Muscle of leg (tissue), 16 donors: ENCODE measurements around the gene SAMD3. TPM values are rescaled to one million over a fixed set of nuclear protein-coding genes. Genes with fewer than 3 reads are reported as not detected.
"Not testable (repeated sequence)": the region's sequence is repeated elsewhere in the genome, so short reads cannot be mapped to it uniquely, and the experiment has no call there.

Experiments used
- DNase-seq: peaks from one replicate; pipeline ENCODE4 v3.0.0; 2013
- H3K27ac ChIP-seq: one replicate; pipeline ENCODE4 v1.5.1; 2013; ENCODE audit warnings: mild to moderate bottlenecking, low read length, control low read depth
- H3K27me3 ChIP-seq: one replicate; pipeline ENCODE4 v1.6.1; 2013; ENCODE audit warnings: low read length; ENCODE audit not compliant: control insufficient read depth, insufficient read depth
- H3K36me3 ChIP-seq: one replicate; pipeline ENCODE4 v1.6.1; 2013; ENCODE audit warnings: low read length; ENCODE audit not compliant: control insufficient read depth, insufficient read depth
- H3K4me1 ChIP-seq: one replicate; pipeline ENCODE4 v1.6.1; 2013; ENCODE audit warnings: low read length; ENCODE audit not compliant: control insufficient read depth, insufficient read depth
- H3K4me3 ChIP-seq: one replicate; pipeline ENCODE4 v1.5.1; 2013; ENCODE audit warnings: low read length, control low read depth
- H3K9me3 ChIP-seq: replicated peaks from 2 replicates; pipeline ENCODE4 v1.6.1; 2013; ENCODE audit warnings: low read depth, low read length; ENCODE audit not compliant: control insufficient read depth
- WGBS: methylation state at CpG from one replicate; pipeline ENCODE4 v1.1.5; 2013; ENCODE audit warnings: missing lambda C conversion rate; ENCODE audit not compliant: insufficient coverage; 5-methylcytosine and 5-hydroxymethylcytosine counted together
- long read RNA-seq, 11 donors: transcript quantifications; one replicate each; lab custom pipeline, GENCODE V29; 2026
- polyA plus RNA-seq, 8 donors: library from polyadenylated mRNA; unstranded; fragments of 120-200 nt; gene quantifications; one replicate each; pipeline versions ENCODE4 v1.2.1 to v1.2.3, GENCODE V29; 2013; ENCODE audit warnings: inconsistent platforms in 1 of 8, low replicate concordance in 1 of 8; ENCODE audit not compliant: insufficient read length in 8 of 8, insufficient read depth in 1 of 8
- total RNA-seq: library from RNA; stranded (reverse); fragments of 120-200 nt; gene quantifications from one replicate; pipeline ENCODE4 v1.2.4, GENCODE V29; 2013

Gene SAMD3, protein sequence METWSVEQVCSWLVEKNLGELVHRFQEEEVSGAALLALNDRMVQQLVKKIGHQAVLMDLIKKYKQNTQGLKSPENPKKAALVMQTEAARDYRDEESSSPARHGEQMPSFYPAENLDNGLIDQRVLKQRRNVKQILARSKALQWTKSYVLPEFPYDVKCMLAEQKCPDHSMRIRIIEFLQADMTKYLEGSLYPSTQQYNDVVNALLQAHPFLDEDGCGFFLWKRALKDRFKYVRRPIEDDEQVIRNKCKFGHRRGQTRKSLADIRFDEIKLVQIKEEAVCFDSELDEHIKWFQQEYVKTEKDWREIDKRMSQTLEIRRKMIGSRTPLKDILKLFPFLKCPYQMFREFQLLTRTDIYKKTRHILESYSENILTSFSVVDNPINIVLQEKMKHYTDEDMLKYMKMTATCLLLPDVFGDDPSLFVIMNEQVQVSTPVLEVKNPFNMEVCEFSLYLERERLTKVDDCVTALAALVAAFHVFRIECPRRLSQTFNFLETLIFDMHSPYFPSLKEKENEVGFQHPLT
- total RNA-seq (0.71 TPM), polyA plus RNA-seq (1 to 10 TPM in 4 of 8 donors, under 1 TPM in 4; 0.58 to 3.3 (median 1.1) TPM)
- long read RNA-seq, donor 1, result 0 reads
- long read RNA-seq, donor 2, result 0 reads
- long read RNA-seq, donor 3, result 0 reads
- long read RNA-seq, donor 4, result 0 reads
- long read RNA-seq, donor 5, result 0 reads
- long read RNA-seq, donor 6, result 0 reads
- long read RNA-seq, donor 7, result 0 reads
- long read RNA-seq, donor 8, result 0 reads
- long read RNA-seq, donor 9, result 0 reads
- long read RNA-seq, donor 10, result 0 reads
- long read RNA-seq, donor 11, result 0 reads

DNA sequence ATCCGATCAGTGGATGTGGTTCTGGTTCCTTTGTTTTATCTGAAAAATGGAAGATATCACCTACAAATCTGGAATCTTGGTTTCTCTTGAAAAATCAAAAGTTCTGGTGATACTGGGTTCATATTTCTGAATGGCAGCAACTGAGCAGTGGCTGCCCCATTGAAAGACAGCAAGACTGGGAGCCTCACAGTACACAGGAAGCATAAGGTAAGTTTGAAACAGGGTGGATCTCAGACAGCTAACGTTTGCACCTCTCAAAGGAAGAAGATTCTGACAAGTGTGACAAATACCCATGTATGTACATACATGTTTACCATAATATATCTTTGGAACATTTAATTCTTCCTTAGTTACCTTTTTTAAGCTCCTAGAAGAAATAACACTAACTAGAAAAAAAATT lies at the start of gene SAMD3:
Gene SAMD3 (minus strand): TSS at position 177 of the 400 bp plus-strand sequence. CDS start 7,678 bp downstream, outside the sequence.
- WGBS, result no CpG with 5 or more reads among the region's 2 CpGs
- Histone ChIP-seq H3K4me1 (no peaks in the 10 kb centered on the region), H3K36me3 (no peaks in the 10 kb centered on the region), H3K27ac (no peak within 1 kb of the TSS), H3K27me3 (no peaks in the 10 kb centered on the region), H3K9me3 (no peaks in the 10 kb centered on the region), H3K4me3 (no peak within 1 kb of the TSS)
- no peak for DNase-seq

- H3K36me3 ChIP-seq, result no peaks in the 10 kb centered on the region
- no peak for DNase-seq
- H3K9me3 ChIP-seq, result peaks cover 8% of the 10 kb centered on the region
- no peaks in the 10 kb centered on the region for H3K4me1 ChIP-seq
- no peaks in the 10 kb centered on the region for H3K27me3 ChIP-seq
- H3K27ac ChIP-seq, result no peak overlapping the region
- no peak overlapping the region for H3K4me3 ChIP-seq
- 82% methylated on average over 2 of the region's 3 CpGs for WGBS
These were observed 47.4 kb upstream of the SAMD3 start for GRCh38 chr6:130269969-130270635.

GRCh38 chr6:130265553-130265952 lies 42.8 kb upstream of the SAMD3 start:
- DNase-seq, H3K27ac ChIP-seq, H3K4me1 ChIP-seq, H3K4me3 ChIP-seq, H3K27me3 ChIP-seq, H3K9me3 ChIP-seq, H3K36me3 ChIP-seq: not testable (repeated sequence)
- WGBS, result no CpG with 5 or more reads among the region's 2 CpGs

- H3K4me1 ChIP-seq, result no peaks in the 10 kb centered on the region
- peaks cover 3% of the 10 kb centered on the region for H3K9me3 ChIP-seq
- H3K36me3 ChIP-seq, result no peaks in the 10 kb centered on the region
- no peak overlapping the region for H3K4me3 ChIP-seq
- H3K27me3 ChIP-seq, result no peaks in the 10 kb centered on the region
- no peak for DNase-seq
- H3K27ac ChIP-seq, result no peak overlapping the region
- WGBS, result no CpG with 5 or more reads among the region's 2 CpGs
These were observed 39.3 kb upstream of the SAMD3 start for GRCh38 chr6:130262008-130262407.

- not testable (repeated sequence) for H3K27ac ChIP-seq, H3K4me1 ChIP-seq, H3K36me3 ChIP-seq, H3K4me3 ChIP-seq, DNase-seq, H3K27me3 ChIP-seq, H3K9me3 ChIP-seq
- 89% methylated on average over 1 of the region's 3 CpGs for WGBS
These were observed 38.8 kb upstream of the SAMD3 start for GRCh38 chr6:130261558-130261957.

DNA sequence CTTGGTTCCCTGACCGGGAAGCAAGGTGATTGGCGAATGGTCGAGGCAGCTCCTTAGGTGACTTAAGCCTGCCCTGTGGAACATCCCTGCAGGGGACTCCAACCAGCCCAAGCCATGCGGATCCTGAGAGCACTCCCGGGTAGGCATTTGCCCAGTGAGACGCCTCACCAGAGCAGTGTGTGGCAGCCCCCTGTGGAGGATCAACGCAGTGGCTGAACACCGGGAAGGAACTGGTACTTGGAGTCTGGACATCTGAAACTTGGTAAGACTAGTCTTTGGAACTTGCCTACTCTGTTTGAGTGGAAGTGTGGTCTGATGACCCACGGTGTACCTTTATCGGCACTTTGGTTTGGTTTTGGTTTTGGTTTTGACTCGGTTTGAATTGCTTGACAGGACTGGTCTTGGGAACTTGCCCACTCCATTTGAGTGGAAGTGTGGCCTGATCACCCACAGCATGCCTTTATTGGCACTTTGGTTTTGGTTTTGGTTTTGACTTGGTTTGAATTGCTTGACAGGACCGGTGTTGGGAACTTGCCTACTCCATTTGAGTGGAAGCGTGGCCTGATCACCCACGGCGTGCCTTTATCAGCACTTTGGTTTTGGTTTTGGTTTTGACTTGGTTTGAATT lies 38.0 kb upstream of the SAMD3 start:
- H3K36me3 ChIP-seq, DNase-seq, H3K27me3 ChIP-seq, H3K27ac ChIP-seq, H3K4me1 ChIP-seq, H3K9me3 ChIP-seq, H3K4me3 ChIP-seq: not testable (repeated sequence)
- 88% methylated on average over 14 of the region's 15 CpGs for whole genome bisulfite sequencing

GRCh38 chr6:130260050-130260462 lies 37.3 kb upstream of the SAMD3 start:
- 74% methylated on average over 3 of the region's 4 CpGs for WGBS
- H3K9me3 ChIP-seq, H3K4me1 ChIP-seq, H3K27ac ChIP-seq, H3K27me3 ChIP-seq, H3K36me3 ChIP-seq, H3K4me3 ChIP-seq, DNase-seq: not testable (repeated sequence)

GRCh38 chr6:130259557-130259956 lies 36.8 kb upstream of the SAMD3 start:
- Histone ChIP-seq H3K4me3 (no peak overlapping the region), H3K27ac (no peak overlapping the region), H3K4me1 (no peaks in the 10 kb centered on the region), H3K36me3 (no peaks in the 10 kb centered on the region), H3K27me3 (no peaks in the 10 kb centered on the region), H3K9me3 (peaks cover 3% of the 10 kb centered on the region)
- WGBS, result no CpG with 5 or more reads among the region's 2 CpGs
- DNase-seq, result no peak

DNA sequence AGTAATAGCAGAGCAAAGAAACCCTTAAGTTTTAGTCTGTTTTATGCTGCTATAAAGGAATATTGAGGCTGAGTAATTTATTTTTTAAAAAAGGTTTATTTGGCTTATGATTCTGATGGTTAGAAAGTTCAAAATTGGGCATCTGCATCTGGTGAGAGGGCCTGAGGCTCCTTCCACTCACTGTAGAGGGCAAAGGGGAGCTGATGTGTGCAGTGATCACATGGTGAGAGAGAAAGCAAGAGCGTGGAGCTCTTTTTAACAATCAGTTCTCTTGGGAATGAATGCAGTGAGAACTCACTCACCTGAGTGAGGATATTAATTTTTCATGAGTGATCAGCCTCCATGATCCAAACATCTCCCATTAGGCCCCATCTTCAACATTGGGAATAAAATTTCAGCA lies 36.4 kb upstream of the SAMD3 start:
- H3K27ac ChIP-seq, result no peak overlapping the region
- H3K9me3 ChIP-seq, result peaks cover 3% of the 10 kb centered on the region
- H3K4me3 ChIP-seq, result no peak overlapping the region
- no peak for DNase-seq
- H3K36me3 ChIP-seq, result no peaks in the 10 kb centered on the region
- H3K27me3 ChIP-seq, result no peaks in the 10 kb centered on the region
- no CpG with 5 or more reads among the region's 1 CpG for WGBS
- H3K4me1 ChIP-seq, result no peaks in the 10 kb centered on the region
